Measurements from ENCODE around the gene ARID2.
A peak's percentile ranks its signal among the peaks of the same experiment; 100 is the strongest.

Gene ARID2

DNA sequence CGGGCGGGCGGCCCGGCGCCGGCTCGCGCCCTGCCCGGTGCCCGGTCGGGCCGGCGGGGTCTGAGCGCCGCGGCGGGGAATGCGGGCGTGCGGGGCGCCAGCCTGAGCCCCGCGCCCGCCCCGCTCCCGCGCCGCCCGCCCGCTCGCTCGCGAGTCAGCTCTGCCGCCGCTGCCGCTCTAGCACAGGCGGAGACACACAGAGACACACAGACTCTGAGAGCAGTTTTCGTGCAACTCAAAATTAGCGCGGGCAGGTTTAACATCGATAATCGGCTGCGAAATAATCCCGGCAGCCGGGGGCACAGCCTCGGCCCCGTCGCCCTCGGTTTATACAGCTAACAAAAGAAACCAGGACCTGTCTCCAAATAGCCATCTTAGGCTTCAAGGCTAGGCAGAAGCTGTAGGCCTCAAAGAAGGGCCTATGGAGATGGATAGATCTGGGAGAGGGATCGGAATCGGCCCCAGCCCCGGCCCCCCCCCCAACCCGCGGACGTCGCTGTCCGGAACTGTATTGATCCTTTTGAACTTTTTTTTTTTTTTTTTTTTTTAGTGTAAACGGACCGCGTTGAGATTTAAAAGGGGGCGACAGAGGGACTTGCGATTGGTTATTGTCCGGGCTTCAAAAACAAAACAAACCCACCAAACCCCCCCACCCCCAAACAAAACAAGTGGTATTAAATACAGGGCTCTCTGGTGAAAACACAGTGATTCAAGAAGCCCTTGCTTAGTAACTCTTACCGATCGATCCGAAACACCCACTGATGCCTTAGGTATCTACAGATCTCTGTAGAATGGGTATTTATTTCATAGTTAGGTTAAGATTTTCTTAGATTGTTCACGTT lies 1.1 kb downstream of the ARID2 start:
- no peaks in the 10 kb centered on the region for H3K27me3 Mint-ChIP-seq
- H3K4me1 Mint-ChIP-seq: peaks cover 31% of the 10 kb centered on the region
- ATAC-seq: peak; percentile 5

DNA sequence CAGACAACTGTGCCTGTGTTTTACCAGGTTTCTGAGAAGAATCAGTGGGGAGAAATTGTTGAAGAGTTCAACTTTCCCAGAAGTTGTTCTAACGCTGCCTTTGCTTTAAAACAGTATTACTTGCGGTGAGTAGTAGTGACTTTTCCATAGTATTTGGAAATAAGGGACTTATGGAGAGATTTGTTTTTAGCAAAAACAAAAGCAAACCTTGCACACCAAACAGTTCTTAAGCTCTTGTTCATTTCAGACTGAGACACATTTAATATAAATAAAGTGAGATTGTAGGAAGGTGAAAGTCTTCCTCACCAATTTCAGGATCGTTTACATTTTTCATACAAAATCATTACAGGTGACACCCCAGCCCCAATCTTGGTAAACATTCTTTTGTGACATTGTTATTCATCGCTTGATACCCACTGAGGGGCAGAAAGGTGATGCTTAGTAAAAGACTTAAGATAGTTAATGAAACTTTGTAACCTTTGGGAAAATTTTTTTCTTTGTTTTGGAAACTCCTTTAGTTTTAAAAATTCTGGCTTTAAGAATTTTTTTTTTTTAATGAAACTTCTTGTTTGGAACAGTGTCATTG lies 1.8 kb downstream of the ARID2 start:
- Mint-ChIP-seq H3K4me1 (peaks cover 37% of the 10 kb centered on the region), H3K27me3 (no peaks in the 10 kb centered on the region), H3K9me3 (no peaks in the 10 kb centered on the region), H3K27ac (peak overlapping the region; percentile 80 to 94), H3K4me3 (peak overlapping the region; percentile 98 to 100)
- no peak for ATAC-seq
- no peak for DNase-seq

More for the DNA sequence above, 1.1 kb downstream of the ARID2 start:
- Mint-ChIP-seq H3K9me3 (no peaks in the 10 kb centered on the region), H3K27ac (peak overlapping the region; percentile 80 to 99), H3K4me3 (peak overlapping the region; percentile 100)
- DNase-seq: peak; percentile 80

DNA sequence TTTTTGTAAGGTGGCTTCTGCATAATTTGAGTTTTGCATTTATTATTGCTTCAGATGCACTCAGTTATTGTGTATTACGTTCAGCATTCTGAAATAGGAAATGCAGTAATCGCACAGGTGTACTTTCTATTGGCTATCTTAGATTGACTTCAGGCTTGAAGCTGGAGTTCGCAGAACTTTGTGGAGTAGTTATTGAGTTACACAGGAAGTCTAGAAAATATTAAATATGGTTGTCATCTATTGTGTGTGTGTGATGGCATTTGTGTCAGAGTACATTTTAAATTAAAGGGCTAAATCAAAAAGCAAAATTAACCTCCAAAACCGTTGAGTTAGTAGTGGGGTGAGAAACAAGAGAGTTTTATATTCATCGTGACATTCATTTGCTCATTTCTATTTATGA lies 2.7 kb downstream of the ARID2 start:
- Mint-ChIP-seq H3K27me3 (no peaks in the 10 kb centered on the region), H3K4me3 (peak overlapping the region; percentile 84 to 98), H3K4me1 (peaks cover 37% of the 10 kb centered on the region), H3K27ac (peak overlapping the region; percentile 84 to 95), H3K9me3 (no peaks in the 10 kb centered on the region)
- ATAC-seq (no peak), DNase-seq (peak in 1 of 2 donors; percentile 10)

DNA sequence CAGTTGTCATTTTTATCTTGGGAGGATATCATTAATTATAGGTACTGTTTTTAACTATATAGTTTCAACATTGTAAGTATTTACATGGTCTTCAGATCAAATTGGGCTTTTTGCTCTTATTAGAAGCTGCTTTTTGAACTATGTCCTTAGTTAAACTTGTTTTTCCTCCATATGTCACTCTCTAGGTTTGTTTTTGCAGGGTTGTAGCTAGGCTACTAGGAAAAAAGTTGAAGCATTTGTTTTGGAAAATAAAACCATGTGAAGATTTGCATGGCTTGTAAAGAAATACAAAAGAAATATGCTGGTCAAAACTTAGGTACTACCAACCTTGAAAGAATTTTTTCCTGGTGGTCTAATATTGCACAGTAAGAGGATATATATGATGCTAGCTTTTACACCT lies 3.4 kb downstream of the ARID2 start:
- peaks cover 41% of the 10 kb centered on the region for H3K4me1 Mint-ChIP-seq
- H3K4me3 Mint-ChIP-seq: peak overlapping the region; percentile 65 to 98
- H3K27ac Mint-ChIP-seq: peak overlapping the region; percentile 40 to 54
- DNase-seq (no peak), ATAC-seq (no peak)
- H3K27me3 Mint-ChIP-seq: no peaks in the 10 kb centered on the region
- no peaks in the 10 kb centered on the region for H3K9me3 Mint-ChIP-seq

DNA sequence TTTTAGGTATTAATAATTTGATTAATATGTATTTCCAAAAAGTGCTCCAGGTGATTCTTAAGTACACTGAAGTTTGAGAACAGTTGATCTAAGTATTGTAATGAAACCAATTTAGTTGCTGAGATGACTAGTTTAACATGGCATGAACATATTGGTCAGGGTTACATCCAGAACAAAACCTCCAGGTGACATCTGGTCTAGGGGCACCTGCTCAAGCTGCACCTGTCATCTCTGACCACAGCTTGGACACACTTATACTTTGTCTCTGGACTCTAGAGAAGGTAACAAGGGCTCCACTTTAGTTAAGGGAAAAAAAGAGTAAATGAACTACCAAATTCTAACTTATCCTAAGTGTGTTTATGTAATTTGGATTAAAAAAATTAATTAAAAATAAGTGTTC lies 8.1 kb downstream of the ARID2 start:
- H3K27ac Mint-ChIP-seq: no peak overlapping the region
- peaks cover 55% of the 10 kb centered on the region for H3K4me1 Mint-ChIP-seq
- H3K27me3 Mint-ChIP-seq: no peaks in the 10 kb centered on the region
- no peak for DNase-seq
- no peak overlapping the region for H3K4me3 Mint-ChIP-seq
- H3K9me3 Mint-ChIP-seq: peaks cover 0 to 6% of the 10 kb centered on the region in 2 donors
- ATAC-seq: no peak

DNA sequence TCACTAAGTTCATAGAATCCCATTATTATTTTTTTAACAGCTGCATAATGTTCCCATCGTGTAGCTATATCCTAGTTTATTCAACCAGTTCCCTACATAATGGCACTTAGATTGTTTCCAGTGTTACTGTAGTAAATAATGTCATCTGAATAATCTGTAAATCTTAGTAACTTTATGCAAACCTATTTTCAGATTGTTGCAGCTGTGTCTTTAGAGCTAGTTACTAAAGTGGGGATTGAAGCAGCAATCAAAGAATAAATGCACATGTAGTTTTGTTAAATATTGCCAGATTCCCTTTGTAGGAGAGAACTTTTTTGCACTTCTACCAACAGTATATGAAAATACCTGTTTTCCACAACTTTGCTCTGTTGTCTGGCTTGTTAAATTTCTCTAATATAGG lies 13.1 kb downstream of the ARID2 start:
- H3K4me3 Mint-ChIP-seq: no peak overlapping the region
- H3K27ac Mint-ChIP-seq: no peak overlapping the region
- no peak for DNase-seq
- no peak for ATAC-seq
- H3K27me3 Mint-ChIP-seq: no peaks in the 10 kb centered on the region
- H3K4me1 Mint-ChIP-seq: peaks cover 26% of the 10 kb centered on the region
- H3K9me3 Mint-ChIP-seq: peaks cover 0 to 6% of the 10 kb centered on the region in 2 donors

DNA sequence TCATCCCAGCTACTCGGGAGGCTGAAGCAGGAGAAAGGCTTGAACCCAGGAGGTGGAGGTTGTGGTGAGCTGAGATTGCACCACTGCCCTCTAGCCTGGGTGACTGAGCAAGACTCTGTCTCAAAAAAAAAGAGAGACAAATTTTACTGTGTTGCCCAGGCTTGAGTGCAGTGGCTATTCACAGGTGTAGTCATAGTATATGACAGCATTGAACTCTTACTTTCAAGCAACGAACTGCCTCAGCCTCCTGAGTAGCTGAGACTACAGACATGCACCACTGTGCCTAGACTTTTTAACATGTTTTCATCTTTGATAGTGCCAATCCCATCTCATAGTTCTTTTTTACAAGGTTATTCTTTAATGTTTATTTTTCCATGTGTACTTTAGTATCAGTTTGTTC lies 13.7 kb downstream of the ARID2 start:
- H3K4me3 Mint-ChIP-seq: no peak overlapping the region
- peaks cover 0 to 6% of the 10 kb centered on the region in 2 donors for H3K9me3 Mint-ChIP-seq
- peaks cover 30% of the 10 kb centered on the region for H3K4me1 Mint-ChIP-seq
- H3K27ac Mint-ChIP-seq: no peak overlapping the region
- no peaks in the 10 kb centered on the region for H3K27me3 Mint-ChIP-seq
- DNase-seq (no peak), ATAC-seq (peak; percentile 59)

DNA sequence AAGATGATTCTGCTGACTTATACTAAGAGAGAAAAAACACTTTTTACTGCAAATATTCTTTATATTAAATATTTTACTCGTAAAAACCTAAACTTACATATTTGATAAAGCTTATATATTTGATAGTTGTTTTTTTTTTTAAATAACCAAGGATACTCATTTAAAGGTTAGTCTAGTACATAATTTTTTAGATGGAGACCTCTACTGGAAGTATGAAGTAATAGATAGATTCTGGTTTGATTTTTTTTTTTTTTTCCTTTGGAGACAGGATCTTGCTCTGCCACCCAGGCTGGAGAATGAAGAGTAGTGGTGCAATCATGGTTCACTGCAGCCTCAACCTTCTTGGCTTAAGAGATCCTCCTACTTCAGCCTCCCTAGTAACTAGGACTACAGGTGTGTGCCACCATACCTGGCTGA lies 16.4 kb downstream of the ARID2 start:
- H3K27ac Mint-ChIP-seq: no peak overlapping the region
- H3K27me3 Mint-ChIP-seq: no peaks in the 10 kb centered on the region
- ATAC-seq: no peak
- no peak overlapping the region for H3K4me3 Mint-ChIP-seq
- no peak for DNase-seq
- H3K9me3 Mint-ChIP-seq: peaks cover 0 to 6% of the 10 kb centered on the region in 2 donors
- H3K4me1 Mint-ChIP-seq: peaks cover 41% of the 10 kb centered on the region

DNA sequence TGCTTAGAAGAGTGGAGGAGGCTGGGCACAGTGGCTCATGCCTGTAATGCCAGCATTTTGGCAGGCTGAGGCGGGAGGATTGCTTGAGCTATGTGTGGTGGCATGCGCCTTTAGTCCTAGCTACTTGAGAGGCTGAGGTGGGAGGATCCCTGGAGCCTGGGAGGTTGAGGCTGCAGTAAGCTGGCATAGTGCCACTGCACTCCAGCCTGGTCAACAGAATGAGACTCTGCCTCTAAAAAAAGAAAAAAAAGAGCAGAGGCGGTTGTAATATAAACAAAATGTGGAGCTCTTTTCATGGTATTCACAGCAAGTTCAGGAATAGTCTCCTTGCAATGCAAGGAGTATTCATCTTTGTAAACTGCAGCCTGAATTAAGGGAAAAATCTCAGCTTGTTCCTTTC lies 27.2 kb downstream of the ARID2 start:
- Mint-ChIP-seq H3K27me3 (no peaks in the 10 kb centered on the region), H3K4me1 (peaks cover 46% of the 10 kb centered on the region), H3K9me3 (no peaks in the 10 kb centered on the region), H3K4me3 (no peak overlapping the region), H3K27ac (no peak overlapping the region)
- no peak for DNase-seq
- ATAC-seq: no peak

DNA sequence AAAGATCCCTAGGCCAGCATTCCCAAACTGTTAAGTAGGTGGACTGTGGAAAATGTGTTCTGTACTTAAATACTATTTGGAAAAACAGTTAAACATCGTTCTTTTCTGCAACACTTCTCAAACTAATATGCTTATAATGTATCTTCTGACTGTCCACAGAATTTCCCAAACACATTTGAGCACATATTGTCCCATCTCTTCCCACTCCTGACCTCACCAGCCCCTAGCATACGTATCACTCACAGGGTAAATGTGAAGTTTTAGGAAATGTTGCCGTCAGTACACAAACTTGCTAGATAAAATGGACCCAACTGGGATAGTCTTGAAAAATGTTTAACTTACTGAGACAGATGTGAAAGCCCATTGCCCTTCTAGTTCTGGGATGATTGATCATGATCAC lies 27.7 kb downstream of the ARID2 start:
- no peak for DNase-seq
- peaks cover 49% of the 10 kb centered on the region for H3K4me1 Mint-ChIP-seq
- no peaks in the 10 kb centered on the region for H3K9me3 Mint-ChIP-seq
- no peaks in the 10 kb centered on the region for H3K27me3 Mint-ChIP-seq
- ATAC-seq: no peak
- H3K4me3 Mint-ChIP-seq: no peak overlapping the region
- no peak overlapping the region for H3K27ac Mint-ChIP-seq

DNA sequence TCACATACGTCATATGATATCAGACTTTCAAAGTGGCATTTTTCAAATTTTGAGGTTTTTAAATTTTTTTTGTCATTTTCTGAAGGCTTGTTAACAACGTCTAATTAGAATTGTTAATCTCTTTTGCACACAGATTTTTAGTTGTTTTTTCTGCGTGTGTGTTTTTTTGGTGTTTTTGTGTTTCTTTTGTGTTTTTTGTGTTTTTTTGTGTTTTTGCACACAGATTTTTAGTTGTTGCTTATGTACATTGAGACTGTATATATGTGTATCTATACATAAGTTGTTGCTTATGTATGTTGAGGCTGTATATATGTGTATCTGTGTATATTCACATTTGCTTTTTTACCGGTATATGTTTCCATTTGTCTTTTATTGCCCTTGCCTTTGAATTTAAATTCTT lies 30.8 kb downstream of the ARID2 start:
- Mint-ChIP-seq H3K4me3 (no peak overlapping the region), H3K9me3 (no peaks in the 10 kb centered on the region), H3K4me1 (peaks cover 40% of the 10 kb centered on the region), H3K27me3 (no peaks in the 10 kb centered on the region), H3K27ac (no peak overlapping the region)
- ATAC-seq: no peak
- no peak for DNase-seq

DNA sequence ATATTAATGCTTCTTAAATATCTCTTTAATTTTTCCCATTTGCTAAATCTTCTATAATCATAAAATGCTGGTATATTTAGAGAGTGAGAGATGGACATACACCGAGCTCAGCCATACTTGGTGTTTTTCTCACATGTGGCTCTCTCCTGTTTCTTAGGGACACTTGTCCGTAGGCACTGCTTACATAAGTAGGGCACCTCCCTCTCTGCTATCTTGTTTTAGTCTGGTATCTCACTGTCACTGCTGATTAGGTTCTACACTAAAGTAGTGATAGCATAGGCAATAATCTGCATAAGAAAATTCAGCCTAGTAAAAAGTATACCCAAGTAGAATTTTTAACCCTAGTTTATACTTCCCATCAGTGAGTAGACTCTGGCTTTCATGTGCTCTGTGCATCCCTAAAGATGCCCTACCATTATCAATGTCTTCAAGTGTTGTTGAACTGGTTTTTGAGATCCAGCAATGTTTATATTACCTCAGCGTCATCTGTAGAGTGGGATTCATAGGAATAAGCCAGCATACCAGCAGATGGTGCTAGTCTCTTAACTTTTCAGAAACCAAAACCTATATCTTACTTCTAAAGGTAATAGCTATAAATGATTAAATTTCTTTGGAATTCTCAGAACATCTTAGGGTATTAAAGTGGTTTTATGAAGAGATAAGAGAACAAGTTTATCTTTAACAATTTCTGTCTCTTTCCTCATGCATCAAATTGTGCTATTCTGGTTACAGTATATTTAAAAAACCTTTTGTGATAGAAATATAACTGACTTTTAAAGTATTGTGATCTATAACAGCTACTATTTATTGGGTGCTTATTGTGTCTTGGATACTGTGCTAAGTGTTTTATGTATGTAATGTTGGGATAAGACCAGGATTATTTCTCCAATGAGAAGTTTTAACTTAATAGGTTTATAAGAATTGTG lies 32.9 kb downstream of the ARID2 start:
- H3K27me3 Mint-ChIP-seq: no peaks in the 10 kb centered on the region
- H3K4me3 Mint-ChIP-seq: no peak overlapping the region
- H3K9me3 Mint-ChIP-seq: peaks cover 0 to 4% of the 10 kb centered on the region in 2 donors
- DNase-seq (no peak), ATAC-seq (no peak)
- peaks cover 44% of the 10 kb centered on the region for H3K4me1 Mint-ChIP-seq
- no peak overlapping the region for H3K27ac Mint-ChIP-seq

DNA sequence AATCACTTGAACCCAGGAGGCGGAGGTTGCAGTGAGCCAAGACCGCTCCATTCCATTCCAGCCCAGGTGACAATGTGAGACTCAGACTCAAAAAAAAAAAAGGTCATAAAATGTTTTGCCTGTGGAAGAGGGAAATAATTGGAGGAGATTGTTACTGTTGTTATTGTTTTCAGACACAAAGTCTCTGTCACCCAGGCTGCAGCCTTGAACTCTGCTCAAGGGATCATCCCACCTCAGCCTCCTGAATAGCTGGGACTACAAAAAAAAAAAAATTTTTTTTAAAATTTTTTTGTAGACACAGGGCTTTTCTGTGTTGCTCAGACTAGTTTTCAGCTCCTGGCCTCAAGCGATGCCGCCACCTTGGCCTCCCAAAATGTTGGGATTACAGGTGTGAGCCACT lies 33.9 kb downstream of the ARID2 start:
- ATAC-seq (no peak), DNase-seq (no peak)
- H3K4me1 Mint-ChIP-seq: peaks cover 45% of the 10 kb centered on the region
- peaks cover 2 to 9% of the 10 kb centered on the region in 2 donors for H3K9me3 Mint-ChIP-seq
- H3K27ac Mint-ChIP-seq: peak overlapping the region in 1 of 2 donors; percentile 65
- H3K27me3 Mint-ChIP-seq: no peaks in the 10 kb centered on the region
- H3K4me3 Mint-ChIP-seq: no peak overlapping the region

DNA sequence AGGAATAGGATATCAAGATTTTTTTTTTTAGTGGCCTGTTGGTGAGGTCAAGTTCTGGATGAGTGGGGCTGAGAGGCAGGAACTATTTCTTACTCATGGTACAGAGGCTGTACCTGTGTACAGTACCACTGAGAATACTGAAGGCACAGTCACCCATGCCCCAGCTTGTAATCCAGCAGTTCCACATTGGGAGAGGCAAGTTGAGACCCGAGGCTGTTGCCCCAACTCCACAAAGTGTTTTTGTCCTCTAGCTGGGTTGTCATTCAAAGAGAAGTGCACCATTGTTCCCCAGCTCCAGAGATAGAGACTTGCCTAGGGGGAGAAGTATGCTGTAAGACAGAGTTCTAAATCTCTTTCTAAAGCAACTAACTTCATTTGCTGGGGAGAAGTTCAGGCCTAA lies 38.7 kb downstream of the ARID2 start:
- peaks cover 46% of the 10 kb centered on the region for H3K4me1 Mint-ChIP-seq
- H3K4me3 Mint-ChIP-seq: no peak overlapping the region
- ATAC-seq: no peak
- H3K9me3 Mint-ChIP-seq: peaks cover 13 to 21% of the 10 kb centered on the region in 2 donors
- H3K27me3 Mint-ChIP-seq: no peaks in the 10 kb centered on the region
- no peak overlapping the region for H3K27ac Mint-ChIP-seq
- DNase-seq: no peak

DNA sequence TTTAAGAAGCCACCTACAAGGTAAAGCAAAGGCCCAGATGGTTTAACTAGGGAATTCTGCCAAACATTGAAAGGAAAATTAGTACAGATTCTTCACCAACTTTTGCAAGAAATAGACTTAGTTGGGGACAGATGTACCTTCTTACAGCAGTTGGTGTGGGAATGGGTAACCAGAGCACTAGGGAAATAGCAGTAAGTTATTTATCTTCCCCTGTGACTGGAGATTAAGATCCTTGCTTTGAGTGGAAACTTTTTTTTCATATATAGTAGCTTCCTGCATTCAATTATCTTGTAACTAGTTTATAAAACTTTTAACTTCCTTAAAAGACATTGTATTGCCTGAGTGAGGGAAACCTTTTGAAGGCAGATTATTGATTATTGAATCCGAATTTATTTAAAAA lies 44.2 kb downstream of the ARID2 start:
- no peak for DNase-seq
- Mint-ChIP-seq H3K4me1 (peaks cover 44% of the 10 kb centered on the region), H3K27me3 (no peaks in the 10 kb centered on the region), H3K9me3 (peaks cover 7 to 8% of the 10 kb centered on the region in 2 donors), H3K27ac (no peak overlapping the region), H3K4me3 (no peak overlapping the region)
- ATAC-seq: no peak

Data from stimulated activated naive CD8-positive, alpha-beta T cell treated with anti-CD3 and anti-CD28 coated beads, Interleukin-15, amount 100 ng/mL, for 72 hours (primary cell).